HepG2 (cell line): ENCODE data around the gene TTC38. TPM values are rescaled to one million over a fixed set of nuclear protein-coding genes. Genes with fewer than 3 reads are reported as not detected.

Experiments
- ADNP ChIP-seq: sonication (generic); formaldehyde crosslinking; IDR thresholded peaks from 2 replicates; pipeline ENCODE4 v1.4.0; 2020; ENCODE audit warnings: missing genetic modification reagents
- CREM ChIP-seq, 2 experiments: sonication (generic) in 1 of 2; formaldehyde crosslinking in 1 of 2; IDR thresholded peaks; 2 replicates each; pipeline versions ENCODE4 v1.4.0 to v1.6.1; 2016 to 2020; ENCODE audit warnings: antibody characterized with exemption in 1 of 2, mild to moderate bottlenecking in 1 of 2, missing genetic modification reagents in 1 of 2
- DNMT1 ChIP-seq: sonication (generic); formaldehyde crosslinking; IDR thresholded peaks from 2 replicates; pipeline ENCODE4 v1.5.1; 2020; ENCODE audit warnings: mild to moderate bottlenecking, missing genetic modification reagents
- EED ChIP-seq: sonication (generic); formaldehyde crosslinking; IDR thresholded peaks from 2 replicates; pipeline ENCODE4 v1.5.0; 2020; ENCODE audit warnings: mild to moderate bottlenecking, missing genetic modification reagents
- FOXK2 ChIP-seq: fragments of 450-650 bp; IDR thresholded peaks from 2 replicates; pipeline ENCODE4 v1.6.1; 2016
- GATA4 ChIP-seq: sonication (generic); IDR thresholded peaks from 2 replicates; pipeline ENCODE4 v1.6.1; 2016; ENCODE audit warnings: antibody characterized with exemption, low read depth, borderline replicate concordance
- JUNB ChIP-seq: sonication (generic); formaldehyde crosslinking; IDR thresholded peaks from 2 replicates; pipeline ENCODE4 v1.8.0; 2022; ENCODE audit warnings: missing genetic modification reagents, mild to moderate bottlenecking, borderline replicate concordance
- KDM5A ChIP-seq: fragments of 200-600 bp; sonication (generic); IDR thresholded peaks from 2 replicates; pipeline ENCODE4 v1.7.0; 2018; ENCODE audit warnings: antibody characterized with exemption, mild to moderate bottlenecking, low read length, borderline replicate concordance
- KMT2A ChIP-seq: sonication (generic); formaldehyde crosslinking; IDR thresholded peaks from 2 replicates; pipeline ENCODE4 v1.4.0; 2020; ENCODE audit warnings: missing genetic modification reagents
- MIXL1 ChIP-seq: IDR thresholded peaks from 2 replicates; pipeline ENCODE4 v1.6.1; 2016
- MXD4 ChIP-seq: IDR thresholded peaks from 2 replicates; pipeline ENCODE4 v1.6.1; 2016; ENCODE audit warnings: mild to moderate bottlenecking, missing biosample characterization, missing genetic modification reagents
- NFRKB ChIP-seq: fragments of 450-650 bp; IDR thresholded peaks from 2 replicates; pipeline ENCODE4 v1.6.1; 2017
- NR3C1 ChIP-seq: sonication (generic); formaldehyde crosslinking; IDR thresholded peaks from 2 replicates; pipeline ENCODE4 v1.4.0; 2020; ENCODE audit warnings: missing genetic modification reagents
- PRMT3 ChIP-seq: sonication (generic); formaldehyde crosslinking; IDR thresholded peaks from 2 replicates; pipeline ENCODE4 v1.8.1; 2022; ENCODE audit warnings: low read depth, mild to moderate bottlenecking, moderate library complexity, missing genetic modification reagents, borderline replicate concordance
- SCMH1 ChIP-seq: sonication (generic); formaldehyde crosslinking; IDR thresholded peaks from 2 replicates; pipeline ENCODE4 v1.9.0; 2021; ENCODE audit warnings: missing genetic modification reagents, mild to moderate bottlenecking, borderline replicate concordance
- TAF1 ChIP-seq: sonication (generic); formaldehyde crosslinking; IDR thresholded peaks from 2 replicates; pipeline ENCODE4 v1.4.0; 2020; ENCODE audit warnings: missing genetic modification reagents
- TARDBP ChIP-seq: sonication (generic); formaldehyde crosslinking; IDR thresholded peaks from 2 replicates; pipeline ENCODE4 v1.8.0; 2022; ENCODE audit warnings: mild to moderate bottlenecking, missing genetic modification reagents
- TBL1XR1 ChIP-seq: fragments of 150-350 bp; IDR thresholded peaks from 2 replicates; pipeline ENCODE4 v1.6.1; 2014; ENCODE audit warnings: borderline replicate concordance, low read length; ENCODE audit not compliant: partially characterized antibody
- ZNF333 ChIP-seq: sonication (generic); formaldehyde crosslinking; IDR thresholded peaks from 2 replicates; pipeline ENCODE4 v1.4.0; 2020; ENCODE audit warnings: mild to moderate bottlenecking, missing genetic modification reagents, borderline replicate concordance
- ZNF382 ChIP-seq: sonication (generic); formaldehyde crosslinking; IDR thresholded peaks from 2 replicates; pipeline ENCODE4 v1.5.0; 2020; ENCODE audit warnings: missing genetic modification reagents, mild to moderate bottlenecking, borderline replicate concordance
- ZNF431 ChIP-seq: sonication (generic); formaldehyde crosslinking; IDR thresholded peaks from 2 replicates; pipeline ENCODE4 v1.9.0; 2022; ENCODE audit warnings: missing genetic modification reagents, low read depth, mild to moderate bottlenecking, borderline replicate concordance
- ZNF44 ChIP-seq: sonication (generic); formaldehyde crosslinking; IDR thresholded peaks from 2 replicates; pipeline ENCODE4 v1.5.1; 2020; ENCODE audit warnings: mild to moderate bottlenecking, missing genetic modification reagents
- ZNF484 ChIP-seq: sonication (generic); formaldehyde crosslinking; IDR thresholded peaks from 2 replicates; pipeline ENCODE4 v1.5.1; 2020; ENCODE audit warnings: mild to moderate bottlenecking, low read depth, missing genetic modification reagents, borderline replicate concordance
- ZNF7 ChIP-seq: IDR thresholded peaks from 2 replicates; pipeline ENCODE4 v1.6.1; 2016; ENCODE audit warnings: missing biosample characterization, missing genetic modification reagents
- ZNF709 ChIP-seq: sonication (generic); formaldehyde crosslinking; IDR thresholded peaks from 2 replicates; pipeline ENCODE4 v1.5.0; 2020; ENCODE audit warnings: mild to moderate bottlenecking, missing genetic modification reagents
- ZNF746 ChIP-seq: sonication (generic); formaldehyde crosslinking; IDR thresholded peaks from 2 replicates; pipeline ENCODE4 v1.8.0; 2022; ENCODE audit warnings: mild to moderate bottlenecking, missing genetic modification reagents
- ZNF768 ChIP-seq: sonication (generic); formaldehyde crosslinking; IDR thresholded peaks from 2 replicates; pipeline ENCODE4 v1.4.0; 2020; ENCODE audit warnings: missing genetic modification reagents
- ZNF878 ChIP-seq: sonication (generic); formaldehyde crosslinking; IDR thresholded peaks from 2 replicates; pipeline ENCODE4 v1.8.1; 2023; ENCODE audit warnings: mild to moderate bottlenecking, missing genetic modification reagents, moderate library complexity
- polyA plus RNA-seq, 8 experiments: library from polyadenylated mRNA; depleted of rRNA in 3 of 8; stranded (reverse) in 7 of 8; unstranded in 1 of 8; fragments of >200 nt; fragmentation: Illumina TruSeq in 4 of 8; extraction: Trizol in 4 of 8; gene quantifications; 2 replicates each; pipeline versions ENCODE4 v1.2.1 to v1.2.3, GENCODE V29; 2011 to 2016; ENCODE audit warnings: low read depth in 4 of 8, missing spikeins in 1 of 8, mixed read lengths in 1 of 8; ENCODE audit not compliant: insufficient read depth in 1 of 8
- total RNA-seq, 5 experiments: library from RNA; depleted of rRNA; stranded (reverse); fragments of >200 nt; fragmentation: Illumina TruSeq; extraction: Trizol; gene quantifications; 2 replicates each; pipeline ENCODE4 v1.2.3, GENCODE V29; 2016; ENCODE audit warnings: low read depth in 1 of 5
- TF ChIP-seq, protein P1 (sequence below): sonication (generic); formaldehyde crosslinking; IDR thresholded peaks from 2 replicates; pipeline ENCODE4 v1.4.0; 2020; ENCODE audit warnings: mild to moderate bottlenecking, missing genetic modification reagents, borderline replicate concordance
- TF ChIP-seq, protein P2 (sequence below): IDR thresholded peaks from 2 replicates; pipeline ENCODE4 v1.6.1; 2016

The TTC38 gene
- total and polyA plus RNA-seq, 2 of the 13 experiments (the other 11 are each of a cell fraction or from before 2014, with no cell fraction given) = 101 to 105 TPM

DNA sequence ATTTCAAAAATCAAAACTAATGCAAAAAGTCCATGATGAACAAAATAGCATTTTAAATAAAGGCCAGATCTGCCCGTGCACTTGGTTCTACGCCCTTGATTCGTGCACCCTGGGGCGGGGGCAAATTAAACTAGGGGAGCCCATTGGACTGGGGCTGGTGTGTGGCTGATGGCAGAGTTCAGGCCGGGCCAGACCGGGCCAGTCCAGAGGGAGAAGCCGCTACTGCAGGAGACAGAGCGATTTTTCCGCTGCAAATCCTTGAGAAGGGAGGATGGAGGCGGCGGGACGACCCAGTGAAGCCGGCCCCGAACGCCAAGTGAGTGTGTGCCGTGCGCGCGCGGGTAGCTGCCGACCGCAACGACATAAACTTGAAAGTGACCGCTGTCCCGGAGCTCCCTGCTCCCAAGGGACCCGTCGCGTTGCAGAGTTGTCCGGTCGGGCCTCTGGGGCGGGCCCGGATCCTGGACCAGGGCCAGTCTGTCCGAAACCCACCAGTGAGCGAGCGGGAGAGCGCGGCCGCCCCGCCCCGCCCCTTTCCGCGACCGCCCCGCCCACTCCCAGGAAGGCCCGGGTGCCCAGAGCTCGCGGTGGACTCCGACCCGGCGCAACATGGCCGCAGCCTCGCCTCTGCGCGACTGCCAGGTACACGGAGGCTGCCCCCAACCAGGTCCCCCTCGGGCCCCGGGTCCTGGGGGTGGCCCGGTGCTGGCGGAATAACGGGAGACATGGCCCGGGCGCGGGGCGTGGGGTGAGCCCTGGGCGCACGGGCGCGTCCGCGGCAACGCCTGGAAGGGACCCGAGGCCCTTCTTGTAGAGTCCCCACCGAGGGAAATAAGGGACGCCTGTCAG, at the start of gene TTC38 (continued):
- peak; percentile 30; the same call in 1 of the 2 replicates for TF ChIP-seq ZNF746 (CRISPR knock-in tag)
- TF ChIP-seq JUNB (CRISPR knock-in tag) = no peak
- TF ChIP-seq ZNF431 (CRISPR knock-in tag) = peak; percentile 21; the same call in 1 of the 2 replicates
- TF ChIP-seq, protein P1, sequence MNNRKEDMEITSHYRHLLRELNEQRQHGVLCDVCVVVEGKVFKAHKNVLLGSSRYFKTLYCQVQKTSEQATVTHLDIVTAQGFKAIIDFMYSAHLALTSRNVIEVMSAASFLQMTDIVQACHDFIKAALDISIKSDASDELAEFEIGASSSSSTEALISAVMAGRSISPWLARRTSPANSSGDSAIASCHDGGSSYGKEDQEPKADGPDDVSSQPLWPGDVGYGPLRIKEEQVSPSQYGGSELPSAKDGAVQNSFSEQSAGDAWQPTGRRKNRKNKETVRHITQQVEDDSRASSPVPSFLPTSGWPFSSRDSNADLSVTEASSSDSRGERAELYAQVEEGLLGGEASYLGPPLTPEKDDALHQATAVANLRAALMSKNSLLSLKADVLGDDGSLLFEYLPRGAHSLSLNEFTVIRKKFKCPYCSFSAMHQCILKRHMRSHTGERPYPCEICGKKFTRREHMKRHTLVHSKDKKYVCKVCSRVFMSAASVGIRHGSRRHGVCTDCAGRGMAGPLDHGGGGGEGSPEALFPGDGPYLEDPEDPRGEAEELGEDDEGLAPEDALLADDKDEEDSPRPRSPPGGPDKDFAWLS (CRISPR knock-in tag) = no peak
- TF ChIP-seq NFRKB = no peak
- no peak for TF ChIP-seq SCMH1 (CRISPR knock-in tag)
- TF ChIP-seq ZNF484 (CRISPR knock-in tag) = no peak
- peak; percentile 37; the same call in 1 of the 2 replicates for TF ChIP-seq ZNF768 (CRISPR knock-in tag)
- no peak for TF ChIP-seq NR3C1 (CRISPR knock-in tag)
- peak; percentile 56; the same call in 1 of the 2 replicates for TF ChIP-seq TARDBP (CRISPR knock-in tag)
- no peak for TF ChIP-seq ZNF709 (CRISPR knock-in tag)
- TF ChIP-seq ZNF44 (CRISPR knock-in tag) = no peak
- TF ChIP-seq MXD4 = 0 out of 2 replicates have a peak, but pooled peaks have one; percentile 20
- TF ChIP-seq PRMT3 (CRISPR knock-in tag) = no peak
- TF ChIP-seq ADNP (CRISPR knock-in tag) = no peak
- TF ChIP-seq MIXL1 = no peak
- TF ChIP-seq, protein P2, sequence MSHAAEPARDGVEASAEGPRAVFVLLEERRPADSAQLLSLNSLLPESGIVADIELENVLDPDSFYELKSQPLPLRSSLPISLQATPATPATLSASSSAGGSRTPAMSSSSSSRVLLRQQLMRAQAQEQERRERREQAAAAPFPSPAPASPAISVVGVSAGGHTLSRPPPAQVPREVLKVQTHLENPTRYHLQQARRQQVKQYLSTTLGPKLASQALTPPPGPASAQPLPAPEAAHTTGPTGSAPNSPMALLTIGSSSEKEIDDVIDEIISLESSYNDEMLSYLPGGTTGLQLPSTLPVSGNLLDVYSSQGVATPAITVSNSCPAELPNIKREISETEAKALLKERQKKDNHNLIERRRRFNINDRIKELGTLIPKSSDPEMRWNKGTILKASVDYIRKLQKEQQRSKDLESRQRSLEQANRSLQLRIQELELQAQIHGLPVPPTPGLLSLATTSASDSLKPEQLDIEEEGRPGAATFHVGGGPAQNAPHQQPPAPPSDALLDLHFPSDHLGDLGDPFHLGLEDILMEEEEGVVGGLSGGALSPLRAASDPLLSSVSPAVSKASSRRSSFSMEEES (CRISPR knock-in tag) = peak; percentile 46; the same call in 1 of the 2 replicates
- TF ChIP-seq EED = no peak
- no peak for TF ChIP-seq CREM (IDR thresholded peaks at IDR 0.05)
- TF ChIP-seq CREM (CRISPR knock-in tag; IDR thresholded peaks at IDR 0.05) = no peak
- no peak for TF ChIP-seq ZNF7 (CRISPR knock-in tag)
- peak; percentile 68; the same call in 1 of the 2 replicates for TF ChIP-seq ZNF878 (CRISPR knock-in tag)
- 0 out of 2 replicates have a peak, but pooled peaks have one; percentile 22 for TF ChIP-seq GATA4
- peak; percentile 93 for TF ChIP-seq TAF1
- TF ChIP-seq TBL1XR1 = peak; percentile 81
- no peak for TF ChIP-seq ZNF382 (CRISPR knock-in tag)
- TF ChIP-seq KMT2A = peak; percentile 74
- no peak for TF ChIP-seq FOXK2
- TF ChIP-seq KDM5A = peak; percentile 16; the same call in 1 of the 2 replicates
- no peak for TF ChIP-seq ZNF333 (CRISPR knock-in tag)
- 0 out of 2 replicates have a peak, but pooled peaks have one; percentile 33 for TF ChIP-seq DNMT1 (CRISPR knock-in tag)
